ENCODE data around the gene DENND1C. TPM values are rescaled to one million over a fixed set of nuclear protein-coding genes. Genes with fewer than 3 reads are reported as not detected.

The DENND1C gene
- total and polyA plus RNA-seq, 9 donors: 0.63 to 2.3 (median 1.00) TPM

GRCh38 chr19:6528544-6529121 is 47.0 kb upstream of the DENND1C start:
- intact Hi-C loops (cut with DNase I): no loop called here
- H3K36me3 ChIP-seq: no peaks in the 10 kb centered on the region
- H3K27me3 ChIP-seq: no peaks in the 10 kb centered on the region
- no peak overlapping the region for H3K4me3 ChIP-seq
- WGBS, 3 donors: 35 to 40% (median 38%) methylated on average over 9 of the region's 9 CpGs
- no peak for TF ChIP-seq EP300 (IDR thresholded peaks at IDR 0.05)
- no peak for TF ChIP-seq POLR2A (IDR thresholded peaks at IDR 0.05)
- no peak for TF ChIP-seq CTCF (IDR thresholded peaks at IDR 0.05)
- DNase-seq: no peak
- no peak overlapping the region for H3K27ac ChIP-seq
- H3K9me3 ChIP-seq: no peaks in the 10 kb centered on the region
- H3K4me1 ChIP-seq (ENCODE audit: insufficient read depth): peaks cover 6% of the 10 kb centered on the region

DNA sequence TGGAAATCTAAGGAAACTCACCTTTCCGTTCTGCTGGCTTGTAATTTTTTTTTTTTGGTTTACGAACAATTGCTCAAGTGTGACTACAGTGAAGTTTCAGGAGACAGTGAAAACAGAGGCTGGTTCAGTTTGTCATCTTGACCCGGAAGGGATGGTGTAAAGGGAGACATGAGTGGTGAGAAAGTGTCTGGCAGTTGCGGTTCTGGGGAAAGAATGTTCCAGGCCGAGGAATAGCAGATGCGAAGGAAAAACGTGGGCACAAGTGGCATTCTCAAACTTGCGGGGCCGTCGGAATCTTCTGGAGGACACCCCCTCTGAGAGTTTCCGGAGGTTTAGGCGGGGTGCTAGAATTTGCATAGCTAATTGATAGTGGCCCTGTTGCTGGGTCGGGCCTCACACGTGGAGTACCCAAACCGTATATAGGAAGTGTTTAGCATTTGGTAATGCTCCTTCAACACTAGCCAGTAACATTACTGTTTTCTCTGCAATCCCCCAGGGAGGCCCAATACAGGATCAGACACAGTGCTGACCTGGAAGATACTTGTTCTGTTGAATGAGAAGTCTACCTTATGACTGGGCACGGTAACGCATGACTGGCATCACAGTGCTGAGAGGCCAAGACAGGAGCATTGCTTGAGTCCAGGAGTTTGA is 46.4 kb upstream of the DENND1C start:
- Histone ChIP-seq H3K27me3 (no peaks in the 10 kb centered on the region), H3K4me1 (ENCODE audit: insufficient read depth) (peaks cover 6% of the 10 kb centered on the region), H3K27ac (no peak overlapping the region), H3K9me3 (no peaks in the 10 kb centered on the region), H3K4me3 (no peak overlapping the region), H3K36me3 (no peaks in the 10 kb centered on the region)
- intact Hi-C loops (cut with DNase I): no loop called here
- TF ChIP-seq EP300 (IDR thresholded peaks at IDR 0.05) (no peak), POLR2A (IDR thresholded peaks at IDR 0.05) (no peak), CTCF (IDR thresholded peaks at IDR 0.05) (no peak)
- DNase-seq: no peak
- 57 to 70% (median 61%) methylated on average over 17 of the region's 17 CpGs for WGBS, 3 donors

- intact Hi-C loops (cut with DNase I): no loop called here
- H3K27me3 ChIP-seq: no peaks in the 10 kb centered on the region
- no peaks in the 10 kb centered on the region for H3K4me1 ChIP-seq (ENCODE audit: insufficient read depth)
- WGBS, 3 donors: 32 to 40% (median 39%) methylated on average over 2 of the region's 2 CpGs
- no peak for TF ChIP-seq CTCF (IDR thresholded peaks at IDR 0.05)
- no peak for TF ChIP-seq EP300 (IDR thresholded peaks at IDR 0.05)
- TF ChIP-seq POLR2A (IDR thresholded peaks at IDR 0.05): no peak
- no peak for DNase-seq
- H3K27ac ChIP-seq: no peak overlapping the region
- no peaks in the 10 kb centered on the region for H3K9me3 ChIP-seq
- H3K4me3 ChIP-seq: no peak overlapping the region
- no peaks in the 10 kb centered on the region for H3K36me3 ChIP-seq
Observed at GRCh38 chr19:6524311-6524710, 42.7 kb upstream of the DENND1C start.

GRCh38 chr19:6522712-6523111 is 41.1 kb upstream of the DENND1C start:
- WGBS, 3 donors: 70 to 77% (median 75%) methylated on average over 6 of the region's 6 CpGs
- H3K27ac ChIP-seq: no peak overlapping the region
- H3K4me3 ChIP-seq: no peak overlapping the region
- no peaks in the 10 kb centered on the region for H3K36me3 ChIP-seq
- no peaks in the 10 kb centered on the region for H3K4me1 ChIP-seq (ENCODE audit: insufficient read depth)
- TF ChIP-seq EP300 (IDR thresholded peaks at IDR 0.05) (no peak), CTCF (IDR thresholded peaks at IDR 0.05) (no peak), POLR2A (IDR thresholded peaks at IDR 0.05) (no peak)
- no peak for DNase-seq
- intact Hi-C loops (cut with DNase I): no loop called here
- H3K9me3 ChIP-seq: no peaks in the 10 kb centered on the region
- no peaks in the 10 kb centered on the region for H3K27me3 ChIP-seq

Data from ovary (tissue), 9 donors.